SK-N-SH (cell line): ENCODE data around the gene NLGN1. TPM values are rescaled to one million over a fixed set of nuclear protein-coding genes. Genes with fewer than 3 reads are reported as not detected.

Source experiments
- CTCF ChIA-PET: fragments of 300-600, 350-600 bp; formaldehyde crosslinking; extraction: SDS; loops from one replicate; lab custom pipeline; 2021; lab: Yijun Ruan, JAX
- POLR2A ChIA-PET: fragments of 350-600 bp; sonication (Branson Sonifier 250); formaldehyde crosslinking; extraction: SDS; loops from one replicate; lab custom pipeline; 2020; ENCODE audit warnings: antibody characterized with exemption, inconsistent platforms; lab: Yijun Ruan, JAX
- DNase-seq: peaks from one replicate; pipeline ENCODE4 v3.0.0; 2012
- H2AFZ ChIP-seq: fragments of 200-600 bp; sonication (generic); 2 replicates; pipeline ENCODE4 v1.8.1; 2016; ENCODE audit warnings: antibody characterized with exemption, mild to moderate bottlenecking, low read depth
- H3F3A ChIP-seq: fragments of 200-600 bp; sonication (generic); replicated peaks from 2 replicates; pipeline ENCODE3; 2016; ENCODE audit warnings: antibody characterized with exemption, mild to moderate bottlenecking; ENCODE audit not compliant: insufficient read depth
- H3K27ac ChIP-seq, 2 experiments: fragments of 200-500 bp in 1 of 2; fragments of 200-600 bp in 1 of 2; sonication (Bioruptor generic) in 1 of 2; sonication (generic), shearing (Covaris generic) in 1 of 2; 2 replicates each; pipeline versions ENCODE4 v1.5.1 to v1.6.1; 2014 to 2016; ENCODE audit warnings: low read depth in 2 of 2, inconsistent platforms in 1 of 2, low read length in 1 of 2, mild to moderate bottlenecking in 1 of 2, mixed read lengths in 1 of 2
- H3K27me3 ChIP-seq: fragments of 200-600 bp; sonication (generic), shearing (Covaris generic); 2 replicates; pipeline ENCODE4 v1.6.1; 2016; ENCODE audit warnings: mixed run types; ENCODE audit not compliant: insufficient read depth
- H3K36me3 ChIP-seq, 2 experiments: fragments of 200-500 bp in 1 of 2; fragments of 200-600 bp in 1 of 2; sonication (Bioruptor generic) in 1 of 2; sonication (generic) in 1 of 2; replicated peaks in 1 of 2; 2 replicates each; pipeline versions ENCODE3 to v1.5.1; 2014 to 2016; ENCODE audit warnings: low read length in 1 of 2, mild to moderate bottlenecking in 1 of 2; ENCODE audit not compliant: insufficient read depth in 2 of 2, control insufficient read depth in 1 of 2
- H3K4me1 ChIP-seq, 2 experiments: fragments of 200-500 bp in 1 of 2; fragments of 200-600 bp in 1 of 2; sonication (Bioruptor generic) in 1 of 2; sonication (generic), shearing (Covaris generic) in 1 of 2; 2 replicates each; pipeline versions ENCODE4 v1.5.1 to v1.6.1; 2014 to 2016; ENCODE audit warnings: low read depth in 1 of 2, low read length in 1 of 2, mixed run types in 1 of 2; ENCODE audit not compliant: insufficient read depth in 2 of 2, control insufficient read depth in 1 of 2
- H3K4me2 ChIP-seq: fragments of 200-600 bp; sonication (generic), shearing (Covaris generic); 2 replicates; pipeline ENCODE4 v1.6.1; 2017; ENCODE audit warnings: mixed run types
- H3K4me3 ChIP-seq, 2 experiments: fragments of 200-500 bp in 1 of 2; fragments of 200-600 bp in 1 of 2; sonication (Bioruptor generic) in 1 of 2; sonication (generic), shearing (Covaris generic) in 1 of 2; 2 replicates each; pipeline versions ENCODE4 v1.5.1 to v1.8.1; 2014 to 2016; ENCODE audit warnings: low read depth in 2 of 2, inconsistent platforms in 1 of 2, low read length in 1 of 2, mild to moderate bottlenecking in 1 of 2, mixed read lengths in 1 of 2, moderate library complexity in 1 of 2
- H3K79me2 ChIP-seq: fragments of 200-600 bp; sonication (generic); 2 replicates; pipeline ENCODE4 v1.8.1; 2017; ENCODE audit warnings: mild to moderate bottlenecking; ENCODE audit not compliant: insufficient read depth
- H3K9ac ChIP-seq: fragments of 200-600 bp; sonication (generic); 2 replicates; pipeline ENCODE4 v1.6.1; 2017; ENCODE audit warnings: mixed run types
- H3K9me2 ChIP-seq: fragments of 200-600 bp; sonication (generic); 2 replicates; pipeline ENCODE4 v1.6.1; 2017; ENCODE audit warnings: mixed run types
- H3K9me3 ChIP-seq: fragments of 200-600 bp; sonication (generic); 2 replicates; pipeline ENCODE4 v1.6.1; 2017; ENCODE audit warnings: mixed run types, mild to moderate bottlenecking, moderate library complexity
- H4K20me1 ChIP-seq: fragments of 200-600 bp; sonication (generic); 2 replicates; pipeline ENCODE4 v1.6.1; 2017; ENCODE audit warnings: mild to moderate bottlenecking, mixed run types; ENCODE audit not compliant: insufficient read depth
- CHD2 ChIP-seq: fragments of 150-350 bp; IDR thresholded peaks from 2 replicates; pipeline ENCODE4 v1.6.1; 2018; ENCODE audit warnings: low read length; ENCODE audit not compliant: partially characterized antibody
- ELF1 ChIP-seq: IDR thresholded peaks from 2 replicates; pipeline ENCODE4 v1.4.0; 2012
- FOXJ3 ChIP-seq: sonication (generic); formaldehyde crosslinking; IDR thresholded peaks from 2 replicates; pipeline ENCODE4 v1.5.1; 2020; ENCODE audit warnings: mild to moderate bottlenecking, missing genetic modification reagents
- FOXM1 ChIP-seq: IDR thresholded peaks from 2 replicates; pipeline ENCODE4 v1.4.0; 2012; ENCODE audit warnings: low read depth, mild to moderate bottlenecking
- GABPA ChIP-seq: IDR thresholded peaks from 2 replicates; pipeline ENCODE4 v1.4.0; 2012; ENCODE audit warnings: low read depth, mild to moderate bottlenecking
- JUND ChIP-seq: IDR thresholded peaks from 2 replicates; pipeline ENCODE4 v1.4.0; 2012
- MXI1 ChIP-seq: IDR thresholded peaks from 2 replicates; pipeline ENCODE4 v1.6.1; 2012; ENCODE audit warnings: mild to moderate bottlenecking, low read depth, low read length, improper control_type of control experiment
- RCOR1 ChIP-seq: fragments of 150-350 bp; IDR thresholded peaks from 2 replicates; pipeline ENCODE4 v1.6.1; 2017; ENCODE audit warnings: antibody characterized with exemption, low read length
- RFX5 ChIP-seq: IDR thresholded peaks from 2 replicates; pipeline ENCODE4 v1.6.1; 2012; ENCODE audit warnings: mild to moderate bottlenecking, improper control_type of control experiment, low read length
- RXRA ChIP-seq: IDR thresholded peaks from 2 replicates; pipeline ENCODE4 v1.4.0; 2012; ENCODE audit warnings: low read depth, mild to moderate bottlenecking, borderline replicate concordance
- WGBS: methylation state at CpG from one replicate; pipeline ENCODE4 v1.1.6; 2017; ENCODE audit warnings: low lambda C conversion rate; 5-methylcytosine and 5-hydroxymethylcytosine counted together
- polyA plus RNA-seq, 3 experiments: library from polyadenylated mRNA; depleted of rRNA; stranded (reverse); fragments of >200 nt; gene quantifications; 2 replicates each; pipeline ENCODE4 v1.2.3, GENCODE V29; 2012
- TF ChIP-seq, protein P1 (sequence below): fragments of 200-600 bp; sonication (generic); IDR thresholded peaks from 2 replicates; pipeline ENCODE4 v1.6.1; 2017; ENCODE audit warnings: antibody characterized with exemption, mild to moderate bottlenecking, moderate library complexity
- TF ChIP-seq, protein P2 (sequence below): fragments of 150-350 bp; IDR thresholded peaks from 2 replicates; pipeline ENCODE4 v1.6.1; 2017; ENCODE audit warnings: antibody characterized with exemption, low read length, low read depth, borderline replicate concordance
- TF ChIP-seq, protein P3 (sequence below): IDR thresholded peaks from 2 replicates; pipeline ENCODE4; 2012
- TF ChIP-seq, protein P4 (sequence below): IDR thresholded peaks from 2 replicates; pipeline ENCODE4 v1.6.1; 2012; ENCODE audit warnings: mild to moderate bottlenecking, low read depth, low read length, moderate library complexity

NLGN1 gene
- polyA plus RNA-seq, 1 of the 3 experiments (the other 2 are of a cell fraction) = 1.5 TPM

DNA sequence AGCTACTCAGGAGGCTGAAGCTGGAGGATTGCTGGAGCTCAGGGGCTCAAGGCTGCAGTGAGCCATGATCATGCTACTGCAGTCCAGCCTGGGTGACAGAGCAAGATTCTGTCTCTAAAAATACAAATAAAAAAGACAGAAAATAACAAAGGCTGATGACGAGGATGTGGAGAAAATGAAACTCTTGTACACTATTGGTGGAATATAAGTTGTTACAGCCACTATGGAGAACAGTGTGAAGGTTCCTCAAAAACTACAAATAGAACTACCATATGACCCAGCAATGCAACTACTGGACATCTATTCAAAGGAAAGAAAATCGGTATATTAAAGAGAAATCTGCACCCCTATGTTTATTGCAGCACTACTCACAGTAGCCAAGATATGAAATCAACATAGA is 934.8 kb downstream of the NLGN1 start:
- Histone ChIP-seq H3K9ac (no peak overlapping the region), H3K27me3 (no peaks in the 10 kb centered on the region), H3K4me2 (no peak overlapping the region), H3F3A (peaks cover 19% of the 10 kb centered on the region), H4K20me1 (no peaks in the 10 kb centered on the region), H3K36me3 (no peaks in the 10 kb centered on the region), H3K27ac (no peak overlapping the region), H2AFZ (no peak overlapping the region), H3K9me3 (no peaks in the 10 kb centered on the region), H3K9me2 (no peaks in the 10 kb centered on the region), H3K79me2 (no peaks in the 10 kb centered on the region), H3K4me3 (no peak overlapping the region), H3K4me1 (peaks cover 0 to 9% of the 10 kb centered on the region in 2 experiments; a peak in 1 of 4 replicates)
- CTCF ChIA-PET = no interaction called here
- POLR2A ChIA-PET = no interaction called here
- no peak for DNase-seq
- TF ChIP-seq, protein P1, sequence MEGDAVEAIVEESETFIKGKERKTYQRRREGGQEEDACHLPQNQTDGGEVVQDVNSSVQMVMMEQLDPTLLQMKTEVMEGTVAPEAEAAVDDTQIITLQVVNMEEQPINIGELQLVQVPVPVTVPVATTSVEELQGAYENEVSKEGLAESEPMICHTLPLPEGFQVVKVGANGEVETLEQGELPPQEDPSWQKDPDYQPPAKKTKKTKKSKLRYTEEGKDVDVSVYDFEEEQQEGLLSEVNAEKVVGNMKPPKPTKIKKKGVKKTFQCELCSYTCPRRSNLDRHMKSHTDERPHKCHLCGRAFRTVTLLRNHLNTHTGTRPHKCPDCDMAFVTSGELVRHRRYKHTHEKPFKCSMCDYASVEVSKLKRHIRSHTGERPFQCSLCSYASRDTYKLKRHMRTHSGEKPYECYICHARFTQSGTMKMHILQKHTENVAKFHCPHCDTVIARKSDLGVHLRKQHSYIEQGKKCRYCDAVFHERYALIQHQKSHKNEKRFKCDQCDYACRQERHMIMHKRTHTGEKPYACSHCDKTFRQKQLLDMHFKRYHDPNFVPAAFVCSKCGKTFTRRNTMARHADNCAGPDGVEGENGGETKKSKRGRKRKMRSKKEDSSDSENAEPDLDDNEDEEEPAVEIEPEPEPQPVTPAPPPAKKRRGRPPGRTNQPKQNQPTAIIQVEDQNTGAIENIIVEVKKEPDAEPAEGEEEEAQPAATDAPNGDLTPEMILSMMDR = no peak
- TF ChIP-seq RXRA = no peak
- no peak for TF ChIP-seq ELF1
- TF ChIP-seq, protein P2, sequence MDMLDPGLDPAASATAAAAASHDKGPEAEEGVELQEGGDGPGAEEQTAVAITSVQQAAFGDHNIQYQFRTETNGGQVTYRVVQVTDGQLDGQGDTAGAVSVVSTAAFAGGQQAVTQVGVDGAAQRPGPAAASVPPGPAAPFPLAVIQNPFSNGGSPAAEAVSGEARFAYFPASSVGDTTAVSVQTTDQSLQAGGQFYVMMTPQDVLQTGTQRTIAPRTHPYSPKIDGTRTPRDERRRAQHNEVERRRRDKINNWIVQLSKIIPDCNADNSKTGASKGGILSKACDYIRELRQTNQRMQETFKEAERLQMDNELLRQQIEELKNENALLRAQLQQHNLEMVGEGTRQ = no peak
- TF ChIP-seq RFX5 = no peak
- no peak for TF ChIP-seq CHD2
- TF ChIP-seq GABPA = no peak
- TF ChIP-seq MXI1 = no peak
- no peak for TF ChIP-seq JUND
- TF ChIP-seq FOXM1 = no peak
- TF ChIP-seq, protein P3, sequence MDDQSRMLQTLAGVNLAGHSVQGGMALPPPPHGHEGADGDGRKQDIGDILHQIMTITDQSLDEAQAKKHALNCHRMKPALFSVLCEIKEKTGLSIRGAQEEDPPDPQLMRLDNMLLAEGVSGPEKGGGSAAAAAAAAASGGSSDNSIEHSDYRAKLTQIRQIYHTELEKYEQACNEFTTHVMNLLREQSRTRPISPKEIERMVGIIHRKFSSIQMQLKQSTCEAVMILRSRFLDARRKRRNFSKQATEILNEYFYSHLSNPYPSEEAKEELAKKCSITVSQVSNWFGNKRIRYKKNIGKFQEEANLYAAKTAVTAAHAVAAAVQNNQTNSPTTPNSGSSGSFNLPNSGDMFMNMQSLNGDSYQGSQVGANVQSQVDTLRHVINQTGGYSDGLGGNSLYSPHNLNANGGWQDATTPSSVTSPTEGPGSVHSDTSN = no peak
- WGBS = 47% methylated on average over 2 of the region's 2 CpGs

DNA sequence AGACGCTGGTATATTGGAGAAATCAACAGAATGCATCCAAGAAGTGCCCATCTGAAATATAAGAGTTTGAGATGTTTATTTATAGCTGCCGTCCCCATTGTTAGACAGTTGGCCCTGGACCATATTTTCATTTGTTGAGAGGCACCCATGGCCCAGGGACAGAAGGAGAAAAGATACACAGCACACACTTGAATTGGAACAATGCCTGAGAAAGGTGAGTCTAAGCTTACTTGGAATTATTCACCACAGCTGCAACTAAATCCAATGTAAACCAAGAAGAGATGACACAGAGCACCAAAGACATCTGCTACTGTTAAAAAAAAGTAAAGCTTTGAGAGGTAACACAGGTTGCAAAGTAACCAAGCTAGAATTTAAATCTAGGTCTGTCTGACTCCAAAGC is 936.1 kb downstream of the NLGN1 start:
- Histone ChIP-seq H3K4me3 (no peak overlapping the region), H3K4me1 (peaks cover 0 to 9% of the 10 kb centered on the region in 2 experiments; a peak in 1 of 4 replicates), H3K4me2 (no peak overlapping the region), H3K27me3 (no peaks in the 10 kb centered on the region), H3K9me2 (no peaks in the 10 kb centered on the region), H4K20me1 (no peaks in the 10 kb centered on the region), H3K79me2 (no peaks in the 10 kb centered on the region), H3K27ac (no peak overlapping the region), H3K36me3 (no peaks in the 10 kb centered on the region), H3K9ac (no peak overlapping the region), H2AFZ (no peak overlapping the region), H3F3A (peaks cover 19% of the 10 kb centered on the region), H3K9me3 (no peaks in the 10 kb centered on the region)
- ChIA-PET POLR2A (no interaction called here), CTCF (interaction anchor here (1.0 kb wide), 1 partner anchor 211 kb away, joined by 3 read pairs; no protein-coding TSS in a partner anchor)
- 84% methylated on average over 2 of the region's 2 CpGs for WGBS
- DNase-seq = no peak
- TF ChIP-seq, protein P4, sequence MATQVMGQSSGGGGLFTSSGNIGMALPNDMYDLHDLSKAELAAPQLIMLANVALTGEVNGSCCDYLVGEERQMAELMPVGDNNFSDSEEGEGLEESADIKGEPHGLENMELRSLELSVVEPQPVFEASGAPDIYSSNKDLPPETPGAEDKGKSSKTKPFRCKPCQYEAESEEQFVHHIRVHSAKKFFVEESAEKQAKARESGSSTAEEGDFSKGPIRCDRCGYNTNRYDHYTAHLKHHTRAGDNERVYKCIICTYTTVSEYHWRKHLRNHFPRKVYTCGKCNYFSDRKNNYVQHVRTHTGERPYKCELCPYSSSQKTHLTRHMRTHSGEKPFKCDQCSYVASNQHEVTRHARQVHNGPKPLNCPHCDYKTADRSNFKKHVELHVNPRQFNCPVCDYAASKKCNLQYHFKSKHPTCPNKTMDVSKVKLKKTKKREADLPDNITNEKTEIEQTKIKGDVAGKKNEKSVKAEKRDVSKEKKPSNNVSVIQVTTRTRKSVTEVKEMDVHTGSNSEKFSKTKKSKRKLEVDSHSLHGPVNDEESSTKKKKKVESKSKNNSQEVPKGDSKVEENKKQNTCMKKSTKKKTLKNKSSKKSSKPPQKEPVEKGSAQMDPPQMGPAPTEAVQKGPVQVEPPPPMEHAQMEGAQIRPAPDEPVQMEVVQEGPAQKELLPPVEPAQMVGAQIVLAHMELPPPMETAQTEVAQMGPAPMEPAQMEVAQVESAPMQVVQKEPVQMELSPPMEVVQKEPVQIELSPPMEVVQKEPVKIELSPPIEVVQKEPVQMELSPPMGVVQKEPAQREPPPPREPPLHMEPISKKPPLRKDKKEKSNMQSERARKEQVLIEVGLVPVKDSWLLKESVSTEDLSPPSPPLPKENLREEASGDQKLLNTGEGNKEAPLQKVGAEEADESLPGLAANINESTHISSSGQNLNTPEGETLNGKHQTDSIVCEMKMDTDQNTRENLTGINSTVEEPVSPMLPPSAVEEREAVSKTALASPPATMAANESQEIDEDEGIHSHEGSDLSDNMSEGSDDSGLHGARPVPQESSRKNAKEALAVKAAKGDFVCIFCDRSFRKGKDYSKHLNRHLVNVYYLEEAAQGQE = no peak
- no peak for TF ChIP-seq RCOR1
- no peak for TF ChIP-seq FOXJ3 (CRISPR knock-in tag)
